BJ (cell line): Measurements from ENCODE around the gene TNK1. TPM values are rescaled to one million over a fixed set of nuclear protein-coding genes. Genes with fewer than 3 reads are reported as not detected.

ENCODE experiments used
- CTCF ChIA-PET: fragments of 350-600 bp; formaldehyde crosslinking; extraction: SDS; loops from one replicate; lab custom pipeline; 2021; ENCODE audit warnings: antibody characterized with exemption, inconsistent platforms; lab: Yijun Ruan, JAX
- POLR2A ChIA-PET: fragments of 300-600 bp; sonication (Branson Sonifier 250); formaldehyde crosslinking; extraction: SDS; loops from one replicate; lab custom pipeline; 2021; ENCODE audit warnings: antibody characterized with exemption; lab: Charles Lee
- DNase-seq: peaks from one replicate; pipeline ENCODE4 v3.0.0-alpha.2; 2011; ENCODE audit warnings: low read depth
- H3K27me3 ChIP-seq: 2 replicates; pipeline ENCODE4 v1.6.0; 2011; ENCODE audit warnings: low read length; ENCODE audit not compliant: control insufficient read depth, insufficient read depth
- H3K36me3 ChIP-seq: 2 replicates; pipeline ENCODE4 v1.5.1; 2011; ENCODE audit warnings: low read length; ENCODE audit not compliant: control insufficient read depth, insufficient read depth
- H3K4me3 ChIP-seq: 2 replicates; pipeline ENCODE4 v1.5.1; 2011; ENCODE audit warnings: low read depth, mild to moderate bottlenecking, control low read depth, low read length
- CTCF ChIP-seq: IDR thresholded peaks from 2 replicates; pipeline ENCODE4 v1.5.1; 2011; ENCODE audit warnings: low read depth, mild to moderate bottlenecking, control low read depth, inconsistent platforms, low read length, moderate library complexity; ENCODE audit not compliant: insufficient read depth
- polyA plus RNA-seq: library from polyadenylated mRNA; depleted of rRNA; stranded (reverse); fragments of >200 nt; gene quantifications from 2 replicates; pipeline ENCODE4 v1.2.3, GENCODE V29; 2011

Gene TNK1
- polyA plus RNA-seq, 1 experiment: 2.2 TPM

- no peak for TF ChIP-seq CTCF
- DNase-seq: no peak
- ChIA-PET CTCF (interaction anchor here (4.7 kb wide), 1 partner anchor 19 kb away, joined by 23 read pairs; the partner anchor contains the start of gene TMEM95), POLR2A (no interaction called here)
- H3K36me3 ChIP-seq: no peaks in the 10 kb centered on the region
- H3K27me3 ChIP-seq: peaks cover 4% of the 10 kb centered on the region
- no peak overlapping the region for H3K4me3 ChIP-seq
These were observed 6.5 kb upstream of the TNK1 start for GRCh38 chr17:7374353-7374752.

GRCh38 chr17:7379134-7379533 lies 1.8 kb upstream of the TNK1 start:
- no peak overlapping the region for H3K4me3 ChIP-seq
- TF ChIP-seq CTCF: no peak
- CTCF ChIA-PET: interaction anchor here (2.3 kb wide), 1 partner anchor 23 kb away, joined by 13 read pairs; no protein-coding TSS in a partner anchor
- POLR2A ChIA-PET: no interaction called here
- H3K27me3 ChIP-seq: peaks cover 8% of the 10 kb centered on the region
- no peaks in the 10 kb centered on the region for H3K36me3 ChIP-seq
- DNase-seq: no peak

- Histone ChIP-seq H3K36me3 (no peaks in the 10 kb centered on the region), H3K27me3 (peaks cover 8% of the 10 kb centered on the region), H3K4me3 (peak overlapping the region; percentile 41)
- ChIA-PET CTCF (interaction anchor here (0.7 to 2.3 kb wide), 4 partner anchors 24 to 180 kb away, joined by 3 to 13 read pairs (median 3); no protein-coding TSS in a partner anchor), POLR2A (no interaction called here)
- DNase-seq: peak; percentile 39
- no peak for TF ChIP-seq CTCF
These were observed 568 bp upstream of the TNK1 start for GRCh38 chr17:7380321-7380720.

DNA sequence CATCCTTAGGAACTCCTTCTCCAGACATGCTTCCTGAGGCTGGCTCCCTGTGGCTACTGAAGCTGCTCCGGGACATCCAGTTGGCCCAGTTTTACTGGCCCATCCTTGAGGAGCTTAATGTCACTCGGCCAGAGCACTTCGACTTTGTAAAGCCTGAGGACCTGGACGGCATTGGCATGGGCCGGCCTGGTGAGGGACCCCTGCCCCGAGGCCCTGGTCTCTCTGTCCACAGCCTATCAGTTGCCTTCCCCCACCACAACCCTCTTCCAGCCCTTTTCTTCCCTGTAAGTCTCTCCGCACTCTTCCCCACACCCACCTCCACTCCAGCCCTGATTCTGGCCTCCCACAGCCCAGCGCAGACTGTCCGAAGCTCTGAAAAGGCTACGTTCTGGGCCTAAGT lies 2.0 kb downstream of the TNK1 start:
- ChIA-PET CTCF (interaction anchor here (0.8 to 5.7 kb wide), 2 partner anchors 27 to 305 kb away, joined by 4 to 26 read pairs; partner anchors contain the start of genes TMEM95 and TP53), POLR2A (no interaction called here)
- no peak for TF ChIP-seq CTCF
- no peak for DNase-seq
- Histone ChIP-seq H3K36me3 (peaks cover 2% of the 10 kb centered on the region; the same call in 1 of the 2 replicates), H3K4me3 (no peak overlapping the region), H3K27me3 (peaks cover 8% of the 10 kb centered on the region)

DNA sequence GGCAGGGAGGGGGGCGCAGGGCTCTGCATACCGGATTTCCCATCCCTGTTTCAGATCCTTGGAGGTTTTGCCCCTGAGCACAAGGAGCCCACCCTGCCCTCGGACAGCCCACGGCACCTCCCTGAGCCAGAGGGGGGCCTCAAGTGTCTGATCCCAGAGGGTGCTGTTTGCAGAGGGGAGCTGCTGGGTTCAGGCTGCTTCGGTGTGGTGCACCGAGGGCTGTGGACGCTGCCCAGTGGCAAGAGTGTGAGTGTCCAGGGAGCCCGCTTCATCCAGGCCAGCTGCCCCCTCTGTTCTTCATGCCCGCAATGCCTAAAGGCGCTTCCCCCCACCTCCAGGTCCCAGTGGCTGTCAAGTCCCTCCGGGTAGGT lies 2.5 kb downstream of the TNK1 start:
- Histone ChIP-seq H3K4me3 (no peak overlapping the region), H3K27me3 (peaks cover 8% of the 10 kb centered on the region), H3K36me3 (peaks cover 4% of the 10 kb centered on the region)
- ChIA-PET CTCF (interaction anchor here (5.7 kb wide), 1 partner anchor 28 kb away, joined by 26 read pairs; the partner anchor contains the start of gene TMEM95), POLR2A (no interaction called here)
- TF ChIP-seq CTCF: no peak
- no peak for DNase-seq
